HG02571 (cell line): ENCODE measurements around the gene ATG4B.

Experiments used
- ATAC-seq: cut with Tn5 transposase; IDR thresholded peaks from one replicate; pipeline ENCODE4 v1.9.1; 2021; ENCODE audit warnings: mild to moderate bottlenecking, moderate library complexity; ENCODE audit not compliant: unreplicated experiment

ATG4B gene

DNA sequence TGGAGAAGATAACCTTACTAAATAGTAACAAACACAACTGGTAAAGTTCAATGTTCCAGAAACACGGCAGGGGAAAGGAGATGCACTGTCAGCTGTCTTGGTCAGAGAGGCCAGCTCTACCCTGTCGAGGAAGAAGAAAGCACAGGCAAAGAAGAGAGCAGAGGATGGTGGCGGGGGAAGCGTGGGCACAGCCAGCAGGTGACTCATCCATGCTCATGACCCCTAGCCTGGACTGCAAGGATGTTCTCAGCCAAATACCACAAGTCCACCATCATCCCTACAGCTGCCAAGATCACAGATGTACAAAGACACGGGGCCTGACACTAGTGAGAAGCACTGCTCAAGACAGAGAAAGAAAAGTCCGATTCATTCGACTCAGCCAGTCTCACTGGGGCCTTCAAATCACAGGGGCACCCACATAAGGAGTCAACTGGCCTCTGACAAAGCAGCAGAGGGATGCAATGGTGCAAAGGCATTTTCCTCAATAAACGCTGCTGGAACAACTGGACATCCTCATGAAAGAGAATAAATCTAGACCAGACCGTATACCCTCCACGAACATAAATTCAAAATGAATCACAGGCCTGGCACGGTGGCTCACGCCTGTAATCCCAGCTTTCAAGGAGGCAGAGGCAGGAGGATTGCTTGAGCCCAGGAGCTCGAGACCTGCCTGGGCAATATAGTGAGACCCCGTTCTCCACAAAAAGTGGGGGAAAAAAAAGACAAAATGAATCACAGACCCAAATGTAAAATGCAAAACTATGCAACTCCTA lies 43.5 kb downstream of the ATG4B start:
- ATAC-seq = no peak

- no peak for ATAC-seq
Measured at GRCh38 chr2:241686324-241686649, 48.8 kb downstream of the ATG4B start.

DNA sequence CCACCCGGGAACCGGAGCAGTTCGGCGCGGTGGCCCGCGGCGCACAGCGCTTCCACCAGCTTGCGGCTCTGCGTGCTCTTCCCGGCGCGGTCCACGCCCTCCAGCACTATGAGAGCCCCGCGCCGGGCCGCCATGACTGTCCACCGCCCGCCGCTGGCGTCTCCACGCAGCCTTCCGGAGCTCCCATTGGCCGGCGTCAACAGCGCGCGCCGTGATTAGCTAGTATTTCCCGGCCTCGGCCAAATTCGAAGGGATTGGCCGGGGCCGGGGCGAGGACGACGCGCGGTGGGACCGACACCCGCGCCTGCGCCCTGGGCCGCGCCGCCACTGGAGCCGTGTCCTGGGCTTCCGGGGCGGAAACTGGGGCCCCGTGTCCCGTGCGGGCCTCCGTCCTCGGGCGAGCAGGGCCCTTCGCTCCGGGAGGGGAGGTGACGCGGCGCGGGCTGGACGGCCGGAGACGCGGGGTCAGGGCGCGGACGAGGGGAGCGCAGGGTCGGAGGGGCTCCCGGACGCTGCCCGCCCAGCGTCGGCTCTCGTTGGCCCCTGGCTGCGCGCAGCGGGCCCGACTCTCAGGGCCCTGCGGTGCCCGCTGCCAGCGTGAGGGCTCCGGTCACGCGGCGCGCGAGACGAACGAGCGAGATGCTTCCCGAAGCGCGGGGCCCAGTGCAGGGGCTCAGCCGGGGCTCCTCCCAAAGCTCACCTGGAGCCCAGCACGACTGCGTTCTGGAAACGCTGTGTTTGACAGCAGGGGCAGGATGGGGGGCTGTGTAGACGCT lies 49.3 kb downstream of the ATG4B start, which contains the start of gene DTYMK:
TSS of gene DTYMK (minus strand) at position 166 of the 776 bp plus-strand sequence. CDS start at position 134, 32 bp downstream.
- ATAC-seq = peak; percentile 92

- ATAC-seq = no peak
Measured at GRCh38 chr2:241689306-241689705, 51.8 kb downstream of the ATG4B start.

DNA sequence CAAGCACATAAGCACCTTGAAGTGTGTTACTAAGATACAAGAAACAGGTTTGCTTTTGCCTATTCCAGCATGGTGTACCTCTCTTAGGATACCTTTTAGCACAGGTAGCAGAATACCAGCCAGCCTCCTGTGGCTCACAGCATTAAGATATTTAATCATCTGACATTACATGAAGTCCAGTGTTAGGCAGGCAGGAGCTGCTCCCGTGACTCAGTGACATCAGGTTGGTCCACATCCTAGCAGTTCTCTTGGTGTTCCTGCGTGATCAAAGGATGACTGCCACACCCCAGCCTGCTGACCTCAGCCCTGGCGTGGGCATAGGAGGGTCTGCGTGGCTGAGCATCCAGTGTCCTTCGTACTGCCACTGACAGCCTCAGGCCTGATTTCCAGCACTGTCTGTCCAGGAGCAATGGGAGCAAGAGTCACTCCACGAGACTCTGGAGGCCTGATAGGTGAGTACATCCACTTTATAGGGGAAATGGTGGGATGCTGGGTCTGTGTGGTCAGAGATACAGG lies 52.8 kb downstream of the ATG4B start:
- no peak for ATAC-seq

DNA sequence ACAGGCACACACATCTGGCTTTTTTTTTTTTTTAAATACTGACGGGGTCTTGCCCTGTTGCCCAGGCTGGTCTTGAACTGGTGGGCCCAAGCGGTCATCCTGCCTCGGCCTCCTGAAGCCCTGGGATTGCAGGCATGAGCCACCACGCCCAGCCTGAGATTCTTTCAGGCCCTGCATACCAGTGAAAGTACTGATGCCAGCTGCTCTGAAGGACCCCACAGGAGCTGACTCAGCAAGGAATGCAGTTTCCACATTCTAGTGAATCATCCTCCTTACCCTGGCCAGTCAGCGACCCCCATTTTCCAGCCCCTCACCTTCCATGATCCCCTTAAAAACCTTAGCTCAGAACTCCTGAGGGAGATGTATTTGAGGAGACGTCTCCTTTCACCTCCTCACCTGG lies 55.0 kb downstream of the ATG4B start:
- no peak for ATAC-seq

GRCh38 chr2:241695651-241696050 lies 58.2 kb downstream of the ATG4B start:
- ATAC-seq = no peak

DNA sequence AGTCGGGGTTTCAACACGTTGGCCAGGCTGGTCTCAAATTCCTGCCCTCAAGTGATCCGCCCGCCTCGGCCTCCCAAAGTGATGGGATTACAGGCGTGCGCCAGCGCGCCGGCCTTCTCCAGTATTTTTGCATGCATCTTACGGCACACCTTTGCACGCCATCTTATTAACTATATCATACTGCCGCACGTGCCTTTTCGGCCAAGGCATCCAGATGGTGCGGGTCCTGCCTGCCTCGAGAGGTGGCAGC lies 63.6 kb downstream of the ATG4B start:
- ATAC-seq = no peak

GRCh38 chr2:241701399-241702154 lies 64.1 kb downstream of the ATG4B start, which contains the start of gene ING5:
TSS of gene ING5 (plus strand) at chr2:241702039. CDS start at chr2:241702066, 27 bp downstream.
- ATAC-seq = peak; percentile 60

- peak; percentile 65 for ATAC-seq
Measured at GRCh38 chr2:241702155-241703031, 64.9 kb downstream of the ATG4B start.

GRCh38 chr2:241703032-241703604 lies 65.6 kb downstream of the ATG4B start:
- ATAC-seq = no peak

DNA sequence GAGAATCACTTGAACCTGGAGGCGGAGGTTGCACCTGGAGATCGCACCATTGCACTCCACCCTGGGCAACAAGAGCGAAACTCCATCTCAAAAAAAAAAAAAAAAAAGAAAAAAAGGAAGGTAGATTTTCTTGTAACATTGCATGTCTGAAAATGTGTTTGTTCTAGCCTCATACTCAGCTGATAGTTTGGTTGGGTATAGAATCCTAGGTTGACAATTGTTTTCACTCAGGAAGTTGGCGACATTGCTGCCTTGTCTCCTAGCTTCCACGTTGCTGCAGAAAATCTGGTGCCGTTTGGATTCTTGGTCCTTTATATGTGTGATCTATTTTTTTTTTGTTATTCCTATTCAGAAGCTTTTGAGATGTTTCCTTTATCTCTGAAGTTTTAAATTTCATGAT lies 69.0 kb downstream of the ATG4B start:
- no peak for ATAC-seq

GRCh38 chr2:241708879-241709278 lies 71.4 kb downstream of the ATG4B start:
- no peak for ATAC-seq

- no peak for ATAC-seq
Measured at GRCh38 chr2:241719093-241719492, 81.6 kb downstream of the ATG4B start.

DNA sequence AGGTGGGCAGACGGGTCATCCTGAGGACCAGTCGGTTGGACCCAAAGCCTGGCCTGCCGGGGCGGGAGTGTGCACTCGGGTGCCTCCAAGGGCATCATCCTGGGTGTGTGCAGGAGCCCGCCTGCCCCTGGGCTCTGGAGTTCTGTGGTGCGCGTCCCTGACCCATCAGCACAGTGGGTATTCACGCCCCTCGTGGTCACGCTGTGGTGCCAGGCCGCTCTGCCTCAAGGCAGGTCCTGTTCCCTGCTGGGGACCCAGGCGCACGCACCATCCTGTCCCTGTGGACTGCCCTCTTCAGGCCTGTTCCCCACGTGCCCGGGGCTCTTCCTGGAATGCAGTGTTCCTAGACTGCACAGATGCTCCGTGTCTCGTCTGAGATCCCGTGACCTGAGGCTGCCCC lies 82.6 kb downstream of the ATG4B start:
- ATAC-seq = no peak

DNA sequence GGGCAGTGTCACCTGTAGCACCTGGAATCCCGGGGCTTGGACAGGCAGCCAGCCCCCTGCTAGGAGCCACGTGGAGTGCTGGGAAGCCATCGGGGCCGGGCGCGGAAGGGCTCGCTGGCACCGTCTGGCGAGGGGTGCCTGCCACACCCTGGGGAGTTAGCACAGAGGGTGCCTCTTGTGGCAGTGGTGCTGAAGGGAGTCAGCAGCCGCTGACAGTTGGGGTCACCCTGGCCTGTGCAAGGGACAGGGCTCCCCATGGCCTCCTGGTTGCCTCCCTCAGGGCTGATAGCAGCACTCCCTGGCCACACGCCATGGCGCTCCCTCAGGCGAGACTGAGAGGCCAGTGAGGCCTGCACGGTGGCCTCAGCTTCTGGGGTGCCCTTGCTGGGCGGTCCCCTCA lies 83.1 kb downstream of the ATG4B start:
- no peak for ATAC-seq

DNA sequence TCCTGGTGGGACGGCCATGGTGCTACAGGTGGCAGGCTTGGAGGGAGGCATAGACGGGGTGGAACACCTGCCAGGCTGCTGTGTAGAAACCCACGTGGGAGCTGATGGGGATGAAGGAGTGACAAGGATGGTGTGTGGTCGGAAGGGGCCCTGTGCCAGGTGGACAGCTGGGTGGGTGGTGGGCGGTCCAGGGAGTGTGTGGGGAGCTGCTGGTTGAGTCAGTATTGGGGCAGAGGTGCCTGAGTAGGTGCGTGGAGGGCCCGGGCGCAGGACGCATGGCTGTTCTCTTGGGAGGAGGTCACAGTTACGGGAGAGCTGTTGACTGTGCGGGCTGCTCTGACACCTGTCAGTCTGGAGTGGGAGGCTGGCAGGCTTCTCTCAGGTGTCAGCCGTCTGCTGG lies 84.4 kb downstream of the ATG4B start:
- ATAC-seq = no peak

GRCh38 chr2:241722896-241723454 lies 85.5 kb downstream of the ATG4B start:
- ATAC-seq = no peak
